Epithelial cell of esophagus (primary cell): ENCODE results near the gene IL4R.

Experiments
- DNase-seq: peaks from one replicate; pipeline ENCODE4 v3.0.0; 2010; ENCODE audit warnings: low read depth
- H3K4me3 ChIP-seq: 2 replicates; pipeline ENCODE4 v1.5.1; 2011; ENCODE audit warnings: mild to moderate bottlenecking, low read length, control low read depth
- TF ChIP-seq, protein P1 (sequence below): IDR thresholded peaks from 2 replicates; pipeline ENCODE4 v1.5.1; 2011; ENCODE audit warnings: low read depth, mild to moderate bottlenecking, low read length, control low read depth, inconsistent platforms; ENCODE audit not compliant: insufficient read depth; ENCODE audit errors: missing control alignments

IL4R gene

DNA sequence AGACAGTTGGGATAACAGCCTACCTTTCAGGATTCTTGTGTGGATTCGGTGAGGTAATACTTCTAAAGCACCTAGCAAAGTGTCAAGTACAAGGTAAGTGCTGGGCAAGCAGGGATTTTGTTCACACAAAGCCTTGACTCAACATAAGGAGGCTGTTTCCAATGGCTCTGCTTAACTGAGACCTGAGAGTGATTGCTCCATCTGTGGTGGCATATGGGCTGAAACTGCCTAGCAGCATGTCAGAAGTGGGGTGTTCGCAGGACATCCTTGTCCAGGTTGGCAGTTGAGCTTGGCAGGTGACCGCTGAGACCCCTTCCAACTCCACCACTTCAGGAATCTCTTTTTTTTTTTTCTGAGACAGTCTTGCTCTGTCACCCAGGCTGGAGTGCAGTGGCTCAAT, 19.8 kb downstream of the IL4R start:
- TF ChIP-seq, protein P1, sequence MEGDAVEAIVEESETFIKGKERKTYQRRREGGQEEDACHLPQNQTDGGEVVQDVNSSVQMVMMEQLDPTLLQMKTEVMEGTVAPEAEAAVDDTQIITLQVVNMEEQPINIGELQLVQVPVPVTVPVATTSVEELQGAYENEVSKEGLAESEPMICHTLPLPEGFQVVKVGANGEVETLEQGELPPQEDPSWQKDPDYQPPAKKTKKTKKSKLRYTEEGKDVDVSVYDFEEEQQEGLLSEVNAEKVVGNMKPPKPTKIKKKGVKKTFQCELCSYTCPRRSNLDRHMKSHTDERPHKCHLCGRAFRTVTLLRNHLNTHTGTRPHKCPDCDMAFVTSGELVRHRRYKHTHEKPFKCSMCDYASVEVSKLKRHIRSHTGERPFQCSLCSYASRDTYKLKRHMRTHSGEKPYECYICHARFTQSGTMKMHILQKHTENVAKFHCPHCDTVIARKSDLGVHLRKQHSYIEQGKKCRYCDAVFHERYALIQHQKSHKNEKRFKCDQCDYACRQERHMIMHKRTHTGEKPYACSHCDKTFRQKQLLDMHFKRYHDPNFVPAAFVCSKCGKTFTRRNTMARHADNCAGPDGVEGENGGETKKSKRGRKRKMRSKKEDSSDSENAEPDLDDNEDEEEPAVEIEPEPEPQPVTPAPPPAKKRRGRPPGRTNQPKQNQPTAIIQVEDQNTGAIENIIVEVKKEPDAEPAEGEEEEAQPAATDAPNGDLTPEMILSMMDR: no peak
- no peak for DNase-seq
- no peak overlapping the region for H3K4me3 ChIP-seq

DNA sequence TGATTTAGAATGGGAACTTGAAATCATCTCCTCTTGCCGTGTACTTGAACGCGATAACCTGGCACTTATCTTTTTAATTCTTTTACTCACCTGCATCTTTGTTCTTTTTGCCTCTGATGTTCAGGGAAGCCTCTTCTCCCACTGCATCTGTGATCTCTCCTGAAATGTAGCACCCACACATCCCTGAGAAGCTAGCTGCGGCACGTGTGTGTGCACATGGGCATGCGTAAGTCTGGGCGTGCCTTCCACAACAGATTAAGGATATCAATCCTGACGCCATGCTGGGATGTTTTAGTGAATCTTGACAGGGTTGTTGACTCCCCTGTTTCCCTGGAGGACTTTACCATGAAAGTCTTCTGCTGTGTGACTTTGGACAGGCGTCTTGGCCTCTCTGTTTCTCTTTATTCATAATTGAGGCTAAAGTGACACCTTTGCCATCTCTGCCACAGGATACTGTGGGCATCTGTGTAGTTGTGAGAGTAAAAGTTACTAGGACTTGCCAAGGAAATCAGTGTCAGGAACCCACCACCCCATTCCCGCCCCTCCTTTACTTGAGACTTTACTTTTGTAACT, 20.5 kb downstream of the IL4R start:
- TF ChIP-seq, protein P1: no peak
- DNase-seq: no peak
- H3K4me3 ChIP-seq: no peak overlapping the region

DNA sequence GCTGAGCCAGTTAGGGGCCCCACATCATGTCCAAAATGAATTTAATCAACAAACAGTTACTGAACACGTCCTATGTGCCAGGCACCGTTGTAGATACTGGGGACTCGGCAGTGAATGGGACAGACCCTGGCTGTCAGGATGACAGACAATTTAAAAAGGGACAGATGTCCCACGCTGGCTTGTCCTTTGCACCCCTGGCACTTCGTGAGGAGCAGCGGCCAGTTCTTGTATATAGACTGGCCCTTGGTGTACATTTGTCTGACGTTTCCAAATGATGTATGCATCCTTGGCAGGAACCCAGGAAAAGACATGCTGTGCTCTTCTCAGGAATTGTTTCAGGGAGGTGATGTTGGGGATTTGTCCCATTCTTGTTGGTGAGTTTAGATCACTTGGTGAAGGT, 21.1 kb downstream of the IL4R start:
- DNase-seq: no peak
- TF ChIP-seq, protein P1: no peak

DNA sequence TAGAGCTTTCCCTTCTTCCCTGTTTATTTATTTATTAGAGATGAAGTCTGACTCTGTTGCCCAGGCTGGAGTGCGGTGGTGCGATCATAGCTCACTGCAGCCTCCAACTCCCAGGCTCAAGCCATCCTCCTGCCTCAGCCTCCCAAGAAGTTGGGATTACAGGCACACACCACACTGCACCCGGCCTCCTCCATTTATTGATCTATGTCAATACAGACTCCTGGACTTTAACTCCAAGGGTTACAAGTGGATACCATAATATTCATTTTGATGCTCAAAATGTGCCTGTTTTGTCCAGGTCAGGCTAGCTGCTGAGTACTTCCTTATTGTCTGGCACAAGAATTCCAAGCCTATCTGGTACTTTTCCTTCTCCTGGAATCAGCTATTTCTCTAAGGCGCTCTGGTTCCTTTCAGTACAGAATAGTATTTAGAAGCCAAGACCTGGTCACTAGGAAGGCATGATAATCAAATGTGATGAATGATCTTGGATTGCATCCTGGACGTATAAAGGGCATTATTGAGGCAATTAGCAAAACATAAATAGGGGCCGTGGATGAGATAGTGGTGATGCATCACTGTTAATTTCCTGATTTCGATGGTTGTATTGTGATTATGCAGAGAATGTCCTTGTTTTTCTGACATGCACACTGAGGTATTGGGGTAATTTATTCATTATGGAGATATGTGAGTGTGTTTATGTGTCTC, 21.7 kb downstream of the IL4R start:
- TF ChIP-seq, protein P1: no peak
- H3K4me3 ChIP-seq: no peak overlapping the region
- DNase-seq: no peak

More for the DNA sequence above, 21.1 kb downstream of the IL4R start:
- no peak overlapping the region for H3K4me3 ChIP-seq

DNA sequence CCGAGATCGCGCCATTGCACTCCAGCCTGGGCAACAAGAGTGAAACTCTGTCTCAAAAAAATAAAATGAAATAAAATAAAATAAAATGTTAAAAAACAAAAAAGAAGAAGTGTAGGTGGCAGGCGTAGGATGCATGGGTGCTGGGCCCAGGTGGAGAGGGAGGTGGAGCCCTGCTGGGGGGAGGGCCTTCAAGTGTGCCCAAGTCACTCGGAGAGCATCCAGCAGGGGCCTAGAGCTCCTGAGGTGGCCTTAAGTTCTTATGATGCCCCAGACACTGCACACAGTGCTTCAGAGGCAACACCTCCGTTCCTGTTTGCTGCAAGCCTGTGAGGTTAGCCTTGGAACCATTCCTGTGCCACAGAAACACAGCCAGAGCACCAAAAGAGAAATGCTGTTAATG, 23.2 kb downstream of the IL4R start:
- TF ChIP-seq, protein P1: no peak
- H3K4me3 ChIP-seq: no peak overlapping the region
- DNase-seq: no peak

DNA sequence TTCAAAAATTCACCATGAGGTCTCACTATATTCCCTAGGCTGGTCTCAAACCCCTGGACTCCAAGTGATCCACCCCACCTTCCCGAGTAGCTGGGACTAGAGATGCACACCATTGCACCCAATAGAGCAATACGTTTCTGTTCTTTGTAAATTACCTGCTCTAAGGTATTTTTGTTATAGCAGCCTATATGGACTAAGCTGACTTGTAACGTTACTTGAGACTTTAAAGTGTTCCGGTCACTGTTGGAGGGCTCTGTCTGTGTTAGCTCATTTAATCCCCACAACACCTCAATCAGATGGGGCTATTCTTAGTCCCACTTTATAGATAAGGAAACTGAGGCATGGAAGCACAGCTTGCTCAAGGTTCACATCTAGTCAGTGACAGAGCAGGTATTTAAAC, 25.4 kb downstream of the IL4R start:
- TF ChIP-seq, protein P1: no peak
- no peak overlapping the region for H3K4me3 ChIP-seq
- no peak for DNase-seq

DNA sequence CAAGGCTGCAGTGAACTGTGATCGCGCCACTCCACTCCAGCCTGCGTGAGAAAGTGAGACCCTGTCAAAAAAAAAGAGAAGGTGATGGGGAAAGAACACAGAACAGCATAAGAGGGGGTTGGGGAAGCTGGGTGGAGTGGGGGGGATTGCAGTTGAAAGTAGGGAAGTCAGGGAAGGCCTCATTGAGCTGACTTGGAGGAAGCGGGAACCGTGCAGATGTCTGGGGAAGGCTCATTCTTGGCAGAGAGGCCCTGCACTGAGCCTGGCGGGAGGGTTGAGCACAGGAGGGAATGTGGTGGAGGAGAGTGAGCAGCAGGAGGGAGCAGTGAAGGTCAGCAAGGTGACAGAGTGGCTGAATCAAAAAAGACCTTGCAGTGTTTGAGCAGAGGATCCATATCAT, 26.9 kb downstream of the IL4R start:
- no peak overlapping the region for H3K4me3 ChIP-seq
- no peak for DNase-seq
- TF ChIP-seq, protein P1: no peak
